ENCODE results near the gene NCOA1. TPM values are rescaled to one million over a fixed set of nuclear protein-coding genes. Genes with fewer than 3 reads are reported as not detected.

NCOA1 gene
- polyA plus RNA-seq, 1 of the 3 experiments (the other 2 are of a cell fraction) = 10.7 TPM

GRCh38 chr2:24542269-24542872 is 51.3 kb downstream of the NCOA1 start:
- H3K4me2 ChIP-seq = no peak overlapping the region
- H3K9me2 ChIP-seq = no peaks in the 10 kb centered on the region
- peaks cover 0 to 3% of the 10 kb centered on the region in 2 experiments for H3K36me3 ChIP-seq (replicated peaks in 1 of 2; ENCODE audit: control insufficient read depth in 1 of 2, insufficient read depth in 2 of 2, low read length in 1 of 2)
- no peak overlapping the region for H2AFZ ChIP-seq (ENCODE audit: low read depth)
- whole genome bisulfite sequencing (ENCODE audit: low lambda C conversion rate) = 90% methylated on average over 3 of the region's 3 CpGs
- ChIA-PET POLR2A (no interaction called here), CTCF (no interaction called here)
- H3K27ac ChIP-seq (ENCODE audit: low read depth in 2 of 2, low read length in 1 of 2) = no peak overlapping the region
- no peaks in the 10 kb centered on the region for H3K27me3 ChIP-seq (ENCODE audit: insufficient read depth)
- H4K20me1 ChIP-seq (ENCODE audit: insufficient read depth) = no peaks in the 10 kb centered on the region
- TF ChIP-seq GATA2 (CRISPR knock-in tag; IDR thresholded peaks at IDR 0.05) = no peak
- H3F3A ChIP-seq (replicated peaks; ENCODE audit: insufficient read depth) = no peaks in the 10 kb centered on the region
- no peaks in the 10 kb centered on the region; the same call in 1 of the 2 replicates for H3K79me2 ChIP-seq (ENCODE audit: insufficient read depth)
- H3K4me3 ChIP-seq (ENCODE audit: low read depth in 2 of 2, low read length in 1 of 2) = no peak overlapping the region
- no peak overlapping the region for H3K9ac ChIP-seq
- no peaks in the 10 kb centered on the region for H3K4me1 ChIP-seq (ENCODE audit: control insufficient read depth in 1 of 2, insufficient read depth in 2 of 2, low read depth in 1 of 2, low read length in 1 of 2)
- 0 out of 2 replicates have a peak, but pooled peaks cover 11% of the 10 kb centered on the region for H3K9me3 ChIP-seq
- no peak for DNase-seq

- H3K4me3 ChIP-seq (ENCODE audit: low read depth in 2 of 2, low read length in 1 of 2) = no peak overlapping the region
- H4K20me1 ChIP-seq (ENCODE audit: insufficient read depth) = no peaks in the 10 kb centered on the region
- no peak for DNase-seq
- H3K27me3 ChIP-seq (ENCODE audit: insufficient read depth) = no peaks in the 10 kb centered on the region
- CTCF ChIA-PET = no interaction called here
- H3K9me2 ChIP-seq = no peaks in the 10 kb centered on the region
- H2AFZ ChIP-seq (ENCODE audit: low read depth) = no peak overlapping the region
- no peak overlapping the region for H3K4me2 ChIP-seq
- no peak overlapping the region for H3K9ac ChIP-seq
- 0 out of 2 replicates have a peak, but pooled peaks cover 11% of the 10 kb centered on the region for H3K9me3 ChIP-seq
- WGBS (ENCODE audit: low lambda C conversion rate) = 96% methylated on average over 2 of the region's 2 CpGs
- H3K27ac ChIP-seq (ENCODE audit: low read depth in 2 of 2, low read length in 1 of 2) = no peak overlapping the region
- no peaks in the 10 kb centered on the region for H3F3A ChIP-seq (replicated peaks; ENCODE audit: insufficient read depth)
- POLR2A ChIA-PET = no interaction called here
- TF ChIP-seq TEAD4 (IDR thresholded peaks at IDR 0.05; ENCODE audit: borderline replicate concordance, insufficient read depth) (no peak), CTCF (IDR thresholded peaks at IDR 0.05) (peak; percentile 41), TAF1 (IDR thresholded peaks at IDR 0.05; ENCODE audit: borderline replicate concordance, low read depth, low read length) (no peak)
- H3K4me1 ChIP-seq (ENCODE audit: control insufficient read depth in 1 of 2, insufficient read depth in 2 of 2, low read depth in 1 of 2, low read length in 1 of 2) = no peaks in the 10 kb centered on the region
- H3K36me3 ChIP-seq (replicated peaks in 1 of 2; ENCODE audit: control insufficient read depth in 1 of 2, insufficient read depth in 2 of 2, low read length in 1 of 2) = peaks cover 0 to 3% of the 10 kb centered on the region in 2 experiments
- H3K79me2 ChIP-seq (ENCODE audit: insufficient read depth) = no peaks in the 10 kb centered on the region; the same call in 1 of the 2 replicates
These were observed 52.2 kb downstream of the NCOA1 start for GRCh38 chr2:24543252-24543651.

- H3K4me1 ChIP-seq (ENCODE audit: control insufficient read depth in 1 of 2, insufficient read depth in 2 of 2, low read depth in 1 of 2, low read length in 1 of 2) = no peaks in the 10 kb centered on the region
- H3K4me3 ChIP-seq (ENCODE audit: low read depth in 2 of 2, low read length in 1 of 2) = no peak overlapping the region
- H4K20me1 ChIP-seq (ENCODE audit: insufficient read depth) = no peaks in the 10 kb centered on the region
- H3K9me2 ChIP-seq = no peaks in the 10 kb centered on the region
- H3K4me2 ChIP-seq = no peak overlapping the region
- H3K36me3 ChIP-seq (replicated peaks in 1 of 2; ENCODE audit: control insufficient read depth in 1 of 2, insufficient read depth in 2 of 2, low read length in 1 of 2) = peaks cover 0 to 3% of the 10 kb centered on the region in 2 experiments
- DNase-seq = no peak
- ChIA-PET POLR2A (no interaction called here), CTCF (no interaction called here)
- no peaks in the 10 kb centered on the region for H3F3A ChIP-seq (replicated peaks; ENCODE audit: insufficient read depth)
- no peaks in the 10 kb centered on the region; the same call in 1 of the 2 replicates for H3K79me2 ChIP-seq (ENCODE audit: insufficient read depth)
- WGBS (ENCODE audit: low lambda C conversion rate) = 90% methylated on average over 1 of the region's 1 CpG
- no peak overlapping the region for H3K9ac ChIP-seq
- 0 out of 2 replicates have a peak, but pooled peaks cover 11% of the 10 kb centered on the region for H3K9me3 ChIP-seq
- TF ChIP-seq TCF12 (IDR thresholded peaks at IDR 0.05) (no peak), ZBTB33 (IDR thresholded peaks at IDR 0.05; ENCODE audit: borderline replicate concordance, low read depth) (no peak), IRF3 (IDR thresholded peaks at IDR 0.05; ENCODE audit: low read depth, low read length) (no peak), NFIC (IDR thresholded peaks at IDR 0.05; ENCODE audit: borderline replicate concordance) (no peak)
- no peak overlapping the region for H2AFZ ChIP-seq (ENCODE audit: low read depth)
- H3K27ac ChIP-seq (ENCODE audit: low read depth in 2 of 2, low read length in 1 of 2) = no peak overlapping the region
- H3K27me3 ChIP-seq (ENCODE audit: insufficient read depth) = no peaks in the 10 kb centered on the region
These were observed 53.5 kb downstream of the NCOA1 start for GRCh38 chr2:24544456-24545115.
